OCI-LY7 (cell line): ENCODE measurements around the gene TECPR2. TPM values are rescaled to one million over a fixed set of nuclear protein-coding genes. Genes with fewer than 3 reads are reported as not detected.

Experiments used
- Bru-seq: library from RNA; stranded (reverse); fragments of 400-500 nt; gene quantifications from one replicate; lab custom pipeline; 2021; lab: Mats Ljungman, UMichigan
- BruChase-seq, 2 experiments: library from RNA; stranded (reverse); fragments of 400-500 nt; gene quantifications; one replicate each; lab custom pipeline; 2021; lab: Mats Ljungman, UMichigan
- BruUV-seq: library from RNA; stranded (reverse); fragments of 400-500 nt; replicated peaks from 2 replicates; lab custom pipeline; 2021; lab: Mats Ljungman, UMichigan
- CTCF ChIA-PET: fragments of 300-600 bp; sonication (Branson Sonifier 250); formaldehyde crosslinking; loops from one replicate; lab custom pipeline; 2022; ENCODE audit warnings: antibody characterized with exemption; ENCODE audit not compliant: unreplicated experiment; lab: Charles Lee
- POLR2A ChIA-PET: fragments of 300-600 bp; sonication (Branson Sonifier 250); formaldehyde crosslinking; loops from one replicate; lab custom pipeline; 2022; ENCODE audit warnings: antibody characterized with exemption; lab: Charles Lee
- DNase-seq: peaks from one replicate; pipeline ENCODE4 v3.0.0-alpha.2; 2015; ENCODE audit warnings: low spot score
- H2AFZ ChIP-seq: fragments of 200-600 bp; sonication (generic), shearing (Covaris generic); 2 replicates; pipeline ENCODE4 v1.6.1; 2014; ENCODE audit warnings: mild to moderate bottlenecking, antibody characterized with exemption, low read length, moderate library complexity
- H3K27ac ChIP-seq: fragments of 200-600 bp; sonication (generic); 2 replicates; pipeline ENCODE4 v1.5.1; 2014; ENCODE audit warnings: mixed run types, low read depth, mild to moderate bottlenecking, moderate library complexity, low read length, inconsistent platforms; ENCODE audit not compliant: poor library complexity, severe bottlenecking
- H3K36me3 ChIP-seq: fragments of 200-600 bp; sonication (generic); 2 replicates; pipeline ENCODE4 v1.6.1; 2014; ENCODE audit warnings: mild to moderate bottlenecking, antibody characterized with exemption, low read length, moderate library complexity, mixed read lengths; ENCODE audit not compliant: insufficient read depth
- H3K4me1 ChIP-seq: fragments of 200-600 bp; sonication (generic); 2 replicates; pipeline ENCODE4 v1.5.1; 2014; ENCODE audit warnings: mild to moderate bottlenecking, low read length; ENCODE audit not compliant: insufficient read depth, poor library complexity, severe bottlenecking
- H3K4me2 ChIP-seq: fragments of 200-600 bp; sonication (generic); 2 replicates; pipeline ENCODE4 v1.6.1; 2014; ENCODE audit warnings: mild to moderate bottlenecking, low read length
- H3K4me3 ChIP-seq: fragments of 200-600 bp; sonication (generic); 2 replicates; pipeline ENCODE4 v1.5.1; 2014; ENCODE audit warnings: mild to moderate bottlenecking, low read depth, low read length; ENCODE audit not compliant: poor library complexity, severe bottlenecking
- H3K79me2 ChIP-seq: fragments of 200-600 bp; sonication (generic); 2 replicates; pipeline ENCODE4 v1.6.1; 2016; ENCODE audit warnings: low read depth, mild to moderate bottlenecking, low read length, moderate library complexity, mixed read lengths; ENCODE audit not compliant: insufficient read depth
- H3K9me2 ChIP-seq: fragments of 200-600 bp; sonication (generic); 2 replicates; pipeline ENCODE4 v1.6.1; 2016; ENCODE audit warnings: mild to moderate bottlenecking, low read length, mixed read lengths; ENCODE audit not compliant: insufficient read depth
- H3K9me3 ChIP-seq: fragments of 200-600 bp; sonication (generic); 2 replicates; pipeline ENCODE4 v1.6.1; 2014; ENCODE audit warnings: mild to moderate bottlenecking, mixed run types, low read length, mixed read lengths
- H4K20me1 ChIP-seq: fragments of 200-600 bp; sonication (generic); 2 replicates; pipeline ENCODE4 v1.6.1; 2014; ENCODE audit warnings: mild to moderate bottlenecking, antibody characterized with exemption, low read length, moderate library complexity, mixed read lengths; ENCODE audit not compliant: insufficient read depth
- CTCF ChIP-seq: fragments of 200-600 bp; sonication (generic); conservative IDR thresholded peaks from 2 replicates; pipeline ENCODE4 v1.5.1; 2014; ENCODE audit warnings: mild to moderate bottlenecking, antibody characterized with exemption, low read length, moderate library complexity, mixed read lengths
- EZH2phosphoT487 ChIP-seq: fragments of 200-600 bp; sonication (generic); IDR thresholded peaks from 2 replicates; pipeline ENCODE4 v1.6.1; 2018; ENCODE audit warnings: low read depth, borderline replicate concordance, mild to moderate bottlenecking, mixed run types, antibody characterized with exemption, low read length, moderate library complexity, mixed read lengths
- intact Hi-C: fragments of 100-400 bp; cut with micrococcal nuclease; formaldehyde crosslinking; loops from one replicate; pipeline ENCODE4 v1.10.0; 2022; ENCODE audit not compliant: unreplicated experiment
- long read RNA-seq: library from polyadenylated mRNA; stranded (forward); transcript quantifications from one replicate; pipeline ENCODE4 v2.0.0, GENCODE V29; 2022
- total RNA-seq, 2 experiments: library from RNA; depleted of rRNA in 1 of 2; stranded (reverse); fragments of >200 nt in 1 of 2; shearing (Covaris generic) in 1 of 2; gene quantifications; 2 replicates each; pipeline ENCODE4 v1.2.3, GENCODE V29; 2014 to 2022

Gene TECPR2
- 5.3 and 6.8 TPM in 2 replicates for total RNA-seq (2014; rRNA removed; shearing (Covaris generic))
- 9.5 and 12.7 TPM in 2 replicates for total RNA-seq (2022)
- percentile 49 among the genes with signal in this experiment for Bru-seq, nascent RNA
- percentile 54 among the genes with signal in this experiment for BruChase-seq, experiment 1, labeled RNA remaining after a 6-hour chase
- percentile 49 among the genes with signal in this experiment for BruChase-seq, experiment 2, labeled RNA remaining after a 2-hour chase
- long read RNA-seq, partial matches to known transcripts, result 6 of 9 reads
- long read RNA-seq, other reads (novel, unspliced or antisense), result 3 of 9 reads

GRCh38 chr14:102362545-102363181 lies at the start of gene TECPR2, which contains the start of gene CINP:
Gene TECPR2, plus strand, starts transcription at chr14:102362941. Its CDS starts 13,781 bp downstream, at chr14:102376722.
Gene CINP, minus strand, starts transcription at chr14:102362890. Its CDS starts 39 bp downstream, at chr14:102362851.
- Histone ChIP-seq H3K36me3 (peaks cover 11% of the 10 kb centered on the region), H3K79me2 (peaks cover 6% of the 10 kb centered on the region; the same call in 1 of the 2 replicates), H4K20me1 (no peaks in the 10 kb centered on the region), H3K9me2 (no peaks in the 10 kb centered on the region), H3K4me2 (peak within 1 kb of the TSS; percentile 97), H2AFZ (peak within 1 kb of the TSS; percentile 95), H3K4me3 (peak within 1 kb of the TSS; percentile 98), H3K27ac (peak within 1 kb of the TSS; percentile 5), H3K4me1 (peaks cover 21% of the 10 kb centered on the region), H3K9me3 (no peaks in the 10 kb centered on the region)
- TF ChIP-seq CTCF (no peak), EZH2phosphoT487 (no peak)
- POLR2A ChIA-PET, result interaction anchor here (2.0 kb wide), 1 partner anchor 8 kb away, joined by 7 read pairs; no protein-coding TSS in a partner anchor
- CTCF ChIA-PET, result interaction anchor here (0.5 to 0.9 kb wide), 2 partner anchors 24 to 162 kb away, joined by 3 read pairs; no protein-coding TSS in a partner anchor
- intact Hi-C loops, result loop anchor here (2.0 to 10.0 kb wide), 2 partner anchors 44 to 152 kb away; partner anchors contain the start of gene ZNF839
- DNase-seq, result peak; percentile 95
- BruUV-seq, result no TSS peak

GRCh38 chr14:102314242-102315011 lies 48.3 kb upstream of the TECPR2 start:
- Histone ChIP-seq H2AFZ (peak overlapping the region; percentile 92), H3K4me3 (peak overlapping the region; percentile 65), H3K4me1 (peaks cover 41% of the 10 kb centered on the region), H3K27ac (no peak overlapping the region), H3K4me2 (peak overlapping the region; percentile 76), H3K9me3 (no peaks in the 10 kb centered on the region), H3K9me2 (no peaks in the 10 kb centered on the region), H3K36me3 (no peaks in the 10 kb centered on the region), H4K20me1 (no peaks in the 10 kb centered on the region), H3K79me2 (no peaks in the 10 kb centered on the region)
- intact Hi-C loops, result loop anchor here (1.0 to 5.0 kb wide), 4 partner anchors 79 to 352 kb away; partner anchors contain the start of genes DYNC1H1 and WDR20
- ChIA-PET POLR2A (interaction anchor here (1.0 kb wide), 1 partner anchor 211 kb away, joined by 5 read pairs; no protein-coding TSS in a partner anchor), CTCF (interaction anchor here (0.6 to 1.1 kb wide), 3 partner anchors 78 to 352 kb away, joined by 3 to 4 read pairs (median 3); no protein-coding TSS in a partner anchor)
- TF ChIP-seq CTCF, result peak; percentile 97
- TF ChIP-seq EZH2phosphoT487, result no peak
- BruUV-seq, result no TSS peak
- DNase-seq, result peak; percentile 86
